Measurements from ENCODE around the gene ABI3. TPM values are rescaled to one million over a fixed set of nuclear protein-coding genes. Genes with fewer than 3 reads are reported as not detected.

The ABI3 gene
- total and polyA plus RNA-seq, 9 of the 15 experiments (the other 6 are each of a cell fraction or from before 2014, with no cell fraction given): not detected

GRCh38 chr17:49252148-49252695 is 41.7 kb downstream of the ABI3 start (continued):
- TF ChIP-seq CBFA2T2 (conservative IDR thresholded peaks at IDR 0.05): no peak
- TF ChIP-seq SMC3 (conservative IDR thresholded peaks at IDR 0.05; ENCODE audit: insufficient read depth, low read depth, low read length): no peak
- TF ChIP-seq ZNF253 (CRISPR knock-in tag; conservative IDR thresholded peaks at IDR 0.05): no peak
- no peak for TF ChIP-seq ZNF518B (CRISPR knock-in tag; IDR thresholded peaks at IDR 0.05)
- TF ChIP-seq MTA3 (IDR thresholded peaks at IDR 0.05; ENCODE audit: borderline replicate concordance): peak; percentile 59; the same call in 1 of the 2 replicates
- TF ChIP-seq MAX (CRISPR knock-in tag; IDR thresholded peaks at IDR 0.05): no peak
- no peak for TF ChIP-seq MCM5 (IDR thresholded peaks at IDR 0.05; ENCODE audit: low read depth)
- no peak for TF ChIP-seq PREB (CRISPR knock-in tag; IDR thresholded peaks at IDR 0.05)
- TF ChIP-seq ZSCAN29 (IDR thresholded peaks at IDR 0.05): no peak
- peak; percentile 100 for TF ChIP-seq CTBP1 (IDR thresholded peaks at IDR 0.05; ENCODE audit: borderline replicate concordance)
- TF ChIP-seq POLR2A (conservative IDR thresholded peaks at IDR 0.05): no peak
- TF ChIP-seq ELK3 (CRISPR knock-in tag; IDR thresholded peaks at IDR 0.05): no peak
- TF ChIP-seq ZNF449 (CRISPR knock-in tag; IDR thresholded peaks at IDR 0.05): no peak
- no peak for TF ChIP-seq ZHX1 (conservative IDR thresholded peaks at IDR 0.05; ENCODE audit: low read length)

All from K562 (cell line).